ENCODE measurements around the gene SUCO.
"Not testable (repeated sequence)": the region's sequence is repeated elsewhere in the genome, so short reads cannot be mapped to it uniquely, and the experiment has no call there.

The SUCO gene

DNA sequence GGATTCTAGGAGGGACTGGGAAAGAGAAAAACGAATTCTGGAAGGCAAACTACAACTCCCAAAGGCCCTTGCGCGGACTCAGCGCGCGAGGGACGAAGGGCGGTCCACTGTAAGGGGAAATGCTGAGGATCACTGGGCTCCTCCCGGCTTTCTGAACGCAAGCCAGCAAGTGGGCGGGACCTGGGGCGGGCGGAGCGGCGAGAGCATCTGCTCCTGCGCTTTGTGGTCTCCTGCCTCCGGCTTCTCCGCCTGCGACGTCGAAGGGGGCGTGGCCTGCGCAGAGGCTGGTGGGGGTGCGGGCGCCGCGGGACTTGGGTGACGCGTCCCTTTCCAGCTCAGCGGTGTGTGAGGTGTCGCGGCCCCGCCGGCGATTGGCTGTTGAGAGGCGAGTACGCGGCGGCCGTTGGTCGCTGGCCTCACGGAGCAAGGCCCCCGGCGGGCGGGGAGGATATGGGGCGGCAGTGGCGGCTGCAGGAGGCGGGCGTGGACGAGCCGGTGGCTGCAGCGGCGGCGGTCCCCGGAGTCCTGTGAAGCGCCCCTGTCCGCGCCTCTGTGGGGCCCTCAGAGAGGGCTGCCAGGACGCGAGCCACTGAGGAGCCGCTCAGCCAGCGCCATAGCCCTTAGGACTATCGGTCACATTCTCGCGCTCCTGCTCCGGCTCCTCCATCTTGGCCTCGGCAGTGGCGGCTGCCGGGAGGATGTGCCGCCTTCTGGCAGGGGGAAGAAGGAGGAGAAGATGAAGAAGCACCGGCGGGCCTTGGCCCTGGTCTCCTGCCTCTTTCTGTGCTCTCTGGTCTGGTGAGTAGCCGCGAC lies at the start of gene SUCO:
SUCO (plus strand) TSS at position 451 of the 813 bp plus-strand sequence; CDS start at position 737, 286 bp downstream.
- DNase-seq: peak; percentile 100

DNA sequence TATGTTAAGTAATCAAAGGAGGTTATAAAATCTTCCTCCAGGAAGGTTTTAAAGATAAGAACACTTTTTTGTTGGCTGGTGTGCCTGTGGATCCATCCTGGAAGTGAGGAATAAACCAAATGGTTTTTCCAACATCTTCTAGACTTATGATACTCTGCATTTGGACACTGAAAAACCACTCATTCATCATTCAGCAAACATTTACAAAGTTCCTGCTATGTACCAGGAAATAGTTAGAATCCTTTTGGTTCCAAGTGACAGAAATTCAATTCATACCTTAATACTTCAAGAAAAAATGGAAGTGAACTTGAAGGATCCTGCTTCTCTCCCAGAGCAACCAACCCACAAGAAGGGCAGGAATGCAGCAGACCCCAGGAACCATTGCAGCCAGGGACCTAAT lies 49.5 kb upstream of the SUCO start:
- no peak for DNase-seq

DNA sequence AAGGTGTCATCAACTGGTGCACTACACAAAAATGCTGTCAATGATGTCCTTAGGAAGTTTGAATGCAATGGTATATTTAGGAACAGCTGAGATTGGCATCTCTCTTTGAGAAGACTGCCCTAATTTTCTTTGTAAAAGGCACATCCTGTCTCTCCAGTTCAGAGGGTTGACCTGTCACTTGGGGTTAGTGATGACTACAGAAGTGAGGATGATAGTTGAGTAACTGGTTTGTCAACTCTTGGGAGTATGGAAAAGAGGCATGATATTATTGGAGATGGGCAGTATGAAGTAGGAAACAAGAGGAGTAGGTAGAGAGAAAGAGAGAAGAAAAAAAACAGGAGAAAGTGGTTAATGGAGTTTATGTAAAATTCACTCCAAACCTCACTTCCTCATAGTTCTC lies 48.7 kb upstream of the SUCO start:
- no peak for DNase-seq

DNA sequence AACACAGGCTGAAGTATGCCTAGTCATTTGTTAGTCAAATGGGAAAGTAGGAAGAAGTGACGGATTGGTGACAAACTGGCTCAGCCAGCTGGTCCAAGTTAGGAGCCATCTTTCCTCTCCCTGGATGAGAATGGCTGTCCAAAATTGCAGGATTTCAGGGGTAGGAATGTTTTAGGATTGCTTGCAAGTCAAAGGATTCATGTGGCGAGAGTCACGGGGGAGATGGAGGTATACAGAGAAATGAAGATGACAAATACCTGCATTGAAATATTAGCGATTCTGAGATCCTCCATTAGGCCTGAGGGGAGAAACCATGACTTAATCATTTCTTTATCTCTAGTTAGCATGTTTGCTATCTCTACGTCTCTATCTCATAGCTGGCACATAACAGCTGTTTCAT lies 47.3 kb upstream of the SUCO start:
- no peak for DNase-seq

GRCh38 chr1:172486805-172487454 lies 46.0 kb upstream of the SUCO start:
- DNase-seq: no peak

GRCh38 chr1:172487550-172487949 lies 45.4 kb upstream of the SUCO start:
- no peak for DNase-seq

DNA sequence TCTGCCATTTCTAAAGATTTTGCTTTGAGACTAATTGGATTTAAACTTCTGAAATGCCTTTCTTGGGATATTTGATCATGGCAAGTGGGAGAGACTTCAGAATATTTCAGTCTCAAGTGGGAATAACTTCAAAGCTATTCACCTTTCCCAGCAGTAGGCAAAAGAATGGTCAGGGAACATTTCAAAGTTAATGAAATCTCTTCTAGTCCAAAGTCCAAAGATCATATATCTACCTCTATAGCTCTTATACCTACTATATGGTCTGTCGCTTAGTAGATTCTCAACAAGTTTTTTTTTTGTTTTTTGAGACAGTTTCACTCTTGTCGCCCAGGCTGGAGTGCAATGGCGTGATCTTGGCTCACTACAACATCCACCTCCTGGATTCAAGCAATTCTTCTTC lies 44.6 kb upstream of the SUCO start:
- no peak for DNase-seq

DNA sequence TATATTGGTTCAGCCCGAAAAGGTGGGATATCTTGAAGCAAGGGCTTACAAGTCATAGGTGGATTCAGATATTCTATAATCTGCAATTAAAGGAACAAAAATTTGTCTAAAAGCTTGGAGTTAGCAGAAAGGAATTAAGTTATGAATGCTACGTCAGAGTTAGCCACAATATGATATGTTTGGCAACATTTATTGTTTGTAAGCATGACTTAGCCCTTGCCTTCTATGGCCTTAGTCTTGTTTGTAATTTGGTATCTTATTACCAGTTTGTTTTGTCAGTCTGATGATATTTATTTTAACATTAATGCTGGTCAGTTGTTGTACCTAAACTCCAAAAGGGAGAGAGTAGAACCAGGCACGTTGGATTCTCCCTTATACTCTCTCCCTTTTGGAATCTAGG lies 43.1 kb upstream of the SUCO start:
- no peak for DNase-seq

- DNase-seq: no peak
Measured at GRCh38 chr1:172492421-172492820, 40.5 kb upstream of the SUCO start.

GRCh38 chr1:172494166-172494565 lies 38.8 kb upstream of the SUCO start:
- no peak for DNase-seq

DNA sequence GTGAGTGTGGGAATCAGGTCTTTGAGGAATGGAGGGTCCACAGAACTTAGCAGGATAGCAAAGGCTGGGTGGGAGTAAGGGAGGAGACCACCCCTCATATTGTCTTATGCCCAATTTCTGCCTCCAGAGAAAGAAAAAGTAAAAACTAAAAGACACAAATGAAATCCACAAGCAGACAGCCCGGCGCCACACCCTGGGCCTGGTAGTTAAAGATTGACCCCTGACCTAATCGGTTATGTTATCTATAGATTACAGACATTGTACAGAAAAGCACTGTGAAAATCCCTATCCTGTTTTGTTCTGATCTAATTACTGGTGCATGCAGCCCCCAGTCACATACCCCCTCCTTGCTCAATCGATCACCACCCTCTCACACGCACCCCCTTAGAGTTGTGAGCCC lies 36.8 kb upstream of the SUCO start:
- not testable (repeated sequence) for DNase-seq

DNA sequence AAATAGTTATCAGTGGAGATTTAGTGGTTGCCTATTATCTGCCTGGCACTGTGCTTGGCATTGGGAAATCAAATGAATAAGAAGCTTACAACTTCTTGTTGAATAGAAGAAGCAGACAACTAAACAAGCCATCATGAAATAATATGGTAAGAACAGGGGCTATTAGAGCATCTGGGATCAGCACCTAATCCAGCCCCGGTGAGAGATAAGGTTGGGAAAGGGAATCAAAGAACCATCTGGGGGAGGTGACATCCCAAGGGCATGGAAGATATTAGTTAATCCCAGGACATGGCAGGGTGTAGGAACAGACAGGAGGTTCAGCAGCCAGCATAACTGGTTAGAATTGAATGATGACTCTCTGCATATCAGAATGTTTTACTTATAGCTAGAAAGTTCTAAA lies 36.3 kb upstream of the SUCO start:
- DNase-seq: no peak

DNA sequence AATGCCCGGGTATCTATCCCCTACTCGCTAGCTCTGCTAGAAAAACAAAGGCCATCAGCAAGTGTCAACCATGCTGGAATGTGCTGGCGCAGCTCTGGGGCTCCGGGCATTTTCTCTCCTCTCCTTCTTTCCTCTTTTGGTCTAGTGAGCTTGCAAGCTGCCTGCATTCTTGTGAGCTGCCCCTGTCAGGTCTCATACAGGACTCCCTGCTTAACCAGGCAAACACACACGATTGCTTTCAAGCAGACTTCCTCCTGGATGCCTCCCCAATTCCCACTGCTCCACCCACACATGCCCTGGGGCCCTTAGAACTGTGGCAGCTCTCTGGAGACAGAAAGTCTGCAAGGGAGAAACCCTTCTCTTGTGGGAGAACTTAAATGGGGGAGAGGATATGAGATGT lies 35.7 kb upstream of the SUCO start:
- DNase-seq: no peak

DNA sequence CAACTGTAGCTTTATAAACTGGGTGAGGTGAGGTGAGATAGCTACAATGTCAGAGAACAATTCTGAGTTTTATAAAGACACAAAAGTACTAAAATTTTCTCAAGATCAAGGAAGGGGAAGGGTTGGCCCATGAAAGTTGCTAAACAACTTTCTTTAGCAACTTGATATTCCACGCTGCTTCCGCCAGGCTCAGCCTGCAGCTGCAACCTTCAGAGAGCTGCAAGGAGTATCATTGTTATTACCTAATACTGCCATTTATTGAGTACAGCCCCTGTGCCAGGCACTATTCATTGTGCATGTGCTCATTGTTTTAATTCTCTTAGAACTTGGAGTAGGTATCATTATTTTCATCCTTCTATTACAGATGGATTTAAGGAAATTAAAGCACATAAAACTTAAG lies 34.1 kb upstream of the SUCO start:
- DNase-seq: no peak

GRCh38 chr1:172499636-172500141 lies 33.3 kb upstream of the SUCO start:
- DNase-seq: no peak

DNA sequence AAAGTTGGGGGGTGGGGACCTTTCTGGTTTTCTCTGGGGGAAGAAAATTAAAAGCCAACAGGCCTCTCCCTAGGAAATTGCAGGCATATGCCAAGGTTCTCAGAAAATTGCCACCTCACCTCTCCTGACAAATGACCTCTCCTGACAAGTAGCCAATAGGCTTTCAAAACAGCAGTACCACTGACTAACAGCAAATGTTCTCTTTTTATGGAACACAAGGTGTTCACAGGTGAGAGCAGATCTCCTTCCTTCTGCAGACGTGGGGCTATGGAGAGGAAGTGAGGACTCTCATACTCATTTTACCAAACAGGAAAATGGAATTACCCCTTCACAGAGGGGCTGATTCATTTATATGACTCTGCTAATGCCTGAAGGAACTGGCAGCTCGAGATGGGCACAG lies 32.7 kb upstream of the SUCO start:
- no peak for DNase-seq

GRCh38 chr1:172507741-172508140 lies 25.2 kb upstream of the SUCO start:
- DNase-seq: no peak

DNA sequence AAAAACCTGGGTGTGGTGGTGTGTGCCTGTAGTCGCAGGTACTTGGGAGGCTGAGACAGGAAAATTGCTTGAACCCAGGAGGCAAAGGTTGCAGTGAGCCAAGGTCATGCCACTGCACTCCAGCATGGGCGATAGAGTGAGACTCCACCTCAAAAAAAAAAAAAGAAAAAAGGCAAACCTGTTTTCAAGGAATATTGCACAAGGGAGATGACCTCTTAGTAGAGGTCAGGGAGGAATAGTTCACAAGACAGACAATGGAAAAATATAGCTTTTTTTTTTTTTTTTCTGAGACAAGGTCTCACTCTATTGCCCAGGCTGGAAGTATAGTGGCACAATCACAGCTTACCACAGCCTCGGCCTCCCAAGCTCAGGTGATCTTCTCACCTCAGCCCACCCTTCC lies 22.5 kb upstream of the SUCO start:
- DNase-seq: no peak

- no peak for DNase-seq
Measured at GRCh38 chr1:172512591-172512990, 20.4 kb upstream of the SUCO start.

DNA sequence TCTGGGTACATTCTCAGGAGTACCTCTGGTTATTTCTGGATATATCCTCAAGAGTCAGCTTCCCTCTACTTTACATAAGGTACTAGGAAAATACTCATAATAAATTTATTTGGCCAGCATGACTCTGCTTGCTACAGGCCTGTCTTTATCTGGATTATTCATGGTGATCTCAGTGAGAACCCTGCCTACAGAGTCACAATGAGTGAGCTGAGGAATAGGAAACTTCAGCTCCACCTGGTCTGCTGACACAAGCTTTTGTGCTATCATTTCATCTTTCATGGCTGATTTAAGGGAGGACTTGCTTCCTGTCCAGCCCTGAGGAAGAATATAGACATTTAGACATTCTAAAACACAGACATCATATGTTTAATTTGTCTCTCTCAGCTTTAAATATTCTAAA lies 19.5 kb upstream of the SUCO start:
- DNase-seq: no peak

DNA sequence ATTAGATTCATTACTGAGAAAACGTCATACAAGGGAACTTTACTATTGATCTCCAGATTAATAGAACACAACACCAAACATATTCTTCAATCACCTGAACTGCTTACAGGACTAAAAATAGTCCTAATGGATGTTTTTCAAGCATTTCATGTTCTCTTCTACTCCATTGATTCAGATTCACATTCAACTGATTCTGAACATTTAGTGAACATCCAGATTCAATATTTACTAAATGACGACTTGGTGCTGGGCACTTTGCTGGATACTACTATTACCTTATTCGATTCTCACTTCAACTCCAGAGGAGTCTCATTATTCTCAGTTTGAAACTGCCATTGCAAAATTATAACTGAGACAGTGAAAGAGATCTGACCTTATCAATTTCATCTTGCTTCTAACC lies 18.8 kb upstream of the SUCO start:
- DNase-seq: no peak

DNA sequence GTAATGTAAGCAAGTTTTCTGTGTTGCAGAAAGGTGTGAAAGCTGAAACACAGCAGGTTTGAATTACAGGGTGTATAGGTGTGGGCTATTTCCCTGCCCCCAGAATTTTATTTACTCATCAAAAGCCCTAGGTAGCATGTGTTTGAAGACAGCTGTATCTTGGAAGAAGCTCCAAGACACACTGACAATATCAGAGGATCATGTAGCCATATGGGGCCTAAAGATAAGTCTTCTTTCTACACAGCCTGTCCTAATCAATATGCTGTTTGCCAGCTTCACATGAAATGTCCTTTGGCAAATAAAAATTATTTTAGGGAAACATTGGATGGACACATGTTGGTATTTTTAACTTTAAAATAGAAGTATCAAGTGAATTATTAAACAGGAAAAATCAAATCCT lies 17.5 kb upstream of the SUCO start:
- no peak for DNase-seq

DNA sequence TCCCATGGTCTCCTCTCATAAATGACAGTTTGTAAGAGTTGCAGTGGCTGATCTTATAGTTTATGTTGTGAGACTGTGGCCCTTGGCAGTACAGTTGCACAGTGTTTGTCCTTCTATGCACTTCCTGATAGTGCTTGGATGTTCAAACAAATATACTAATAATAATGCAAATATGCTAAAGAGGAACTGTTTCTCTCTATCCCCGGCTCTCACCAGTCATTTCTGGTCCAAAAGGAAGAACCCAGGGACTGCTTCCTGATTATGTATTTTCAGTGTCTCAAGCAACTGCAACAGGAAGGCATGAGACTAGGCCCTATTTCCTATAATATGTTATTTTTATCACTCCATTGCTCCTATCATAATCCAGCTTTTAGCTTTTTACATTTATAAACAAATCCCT lies 17.0 kb upstream of the SUCO start:
- no peak for DNase-seq

DNA sequence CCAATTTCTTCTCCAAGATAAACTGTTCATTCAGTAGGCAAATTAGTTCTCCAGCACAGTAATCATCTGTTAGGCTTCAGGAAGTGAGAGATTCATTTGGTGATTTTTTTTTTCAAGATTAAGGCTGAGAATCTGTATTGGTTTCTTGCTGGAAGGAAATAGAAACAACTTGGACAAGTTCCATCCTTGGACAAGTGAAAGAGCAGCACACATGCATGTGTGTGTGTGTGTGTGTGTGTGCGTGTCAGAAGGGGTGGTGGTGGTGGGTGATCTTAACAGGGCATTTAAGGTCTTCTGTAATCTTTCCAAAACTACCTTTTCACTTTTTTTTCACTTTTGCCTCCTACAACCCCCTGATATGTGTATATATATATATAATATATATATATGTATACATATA lies 15.9 kb upstream of the SUCO start:
- DNase-seq: no peak

DNA sequence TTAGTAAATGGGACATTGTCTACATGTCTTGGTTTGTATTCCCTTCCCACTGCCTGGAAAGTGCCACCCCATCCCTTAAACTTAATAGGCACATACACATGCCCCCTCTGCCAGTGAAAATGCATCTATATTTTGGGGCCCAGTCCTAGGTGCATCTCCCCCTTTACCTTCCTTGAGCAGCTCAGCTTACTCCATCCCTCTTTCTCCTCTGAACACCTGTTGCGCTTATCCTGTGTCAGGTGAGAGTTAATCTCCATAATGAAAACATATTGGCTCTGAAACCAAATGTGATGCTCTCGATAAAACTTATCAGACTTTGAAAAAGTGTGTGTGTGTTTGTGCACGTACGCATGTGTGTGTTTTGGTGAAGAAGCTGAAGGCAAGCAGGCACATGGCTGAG lies 15.4 kb upstream of the SUCO start:
- DNase-seq: no peak

Data from CD4-positive, alpha-beta T cell treated with Interleukin-15 for 1 hour (primary cell).